ENCODE data around the gene RCAN1.

The RCAN1 gene

GRCh38 chr21:34598931-34599400 is 15.9 kb downstream of the RCAN1 start:
- no peak for DNase-seq

- no peak for DNase-seq
Observed at GRCh38 chr21:34597406-34597805, 17.5 kb downstream of the RCAN1 start.

- no peak for DNase-seq
Observed at GRCh38 chr21:34596561-34597271, 18.2 kb downstream of the RCAN1 start.

GRCh38 chr21:34595457-34595856 is 19.5 kb downstream of the RCAN1 start:
- DNase-seq: no peak

GRCh38 chr21:34594566-34595234 is 20.2 kb downstream of the RCAN1 start:
- no peak for DNase-seq

- no peak for DNase-seq
Observed at GRCh38 chr21:34593954-34594531, 20.9 kb downstream of the RCAN1 start.

GRCh38 chr21:34593423-34593822 is 21.5 kb downstream of the RCAN1 start:
- DNase-seq: no peak

- DNase-seq: no peak
Observed at GRCh38 chr21:34592120-34592955, 22.6 kb downstream of the RCAN1 start.

GRCh38 chr21:34590520-34590919 is 24.4 kb downstream of the RCAN1 start:
- DNase-seq: no peak

GRCh38 chr21:34589511-34590282 is 25.2 kb downstream of the RCAN1 start:
- no peak for DNase-seq

- no peak for DNase-seq
Observed at GRCh38 chr21:34583926-34584563, 30.9 kb downstream of the RCAN1 start.

GRCh38 chr21:34582506-34583150 is 32.3 kb downstream of the RCAN1 start:
- DNase-seq: peak; percentile 70 to 77

- DNase-seq: no peak
Observed at GRCh38 chr21:34580181-34580700, 34.7 kb downstream of the RCAN1 start.

- DNase-seq: peak; percentile 26
Observed at GRCh38 chr21:34579411-34579810, 35.5 kb downstream of the RCAN1 start.

GRCh38 chr21:34576041-34576511 is 38.8 kb downstream of the RCAN1 start:
- DNase-seq: no peak

- DNase-seq: no peak
Observed at GRCh38 chr21:34574601-34575529, 40.0 kb downstream of the RCAN1 start.

GRCh38 chr21:34571994-34572393 is 42.9 kb downstream of the RCAN1 start:
- DNase-seq: no peak

- peak; percentile 75 to 87 for DNase-seq
Observed at GRCh38 chr21:34570313-34570712, 44.6 kb downstream of the RCAN1 start.

GRCh38 chr21:34569381-34569979 is 45.4 kb downstream of the RCAN1 start:
- no peak for DNase-seq

All from inflammatory macrophage (primary cell).